Measurements from ENCODE around the gene EFNA1.
"Not testable (repeated sequence)": the region's sequence is repeated elsewhere in the genome, so short reads cannot be mapped to it uniquely, and the experiment has no call there.

EFNA1 gene

DNA sequence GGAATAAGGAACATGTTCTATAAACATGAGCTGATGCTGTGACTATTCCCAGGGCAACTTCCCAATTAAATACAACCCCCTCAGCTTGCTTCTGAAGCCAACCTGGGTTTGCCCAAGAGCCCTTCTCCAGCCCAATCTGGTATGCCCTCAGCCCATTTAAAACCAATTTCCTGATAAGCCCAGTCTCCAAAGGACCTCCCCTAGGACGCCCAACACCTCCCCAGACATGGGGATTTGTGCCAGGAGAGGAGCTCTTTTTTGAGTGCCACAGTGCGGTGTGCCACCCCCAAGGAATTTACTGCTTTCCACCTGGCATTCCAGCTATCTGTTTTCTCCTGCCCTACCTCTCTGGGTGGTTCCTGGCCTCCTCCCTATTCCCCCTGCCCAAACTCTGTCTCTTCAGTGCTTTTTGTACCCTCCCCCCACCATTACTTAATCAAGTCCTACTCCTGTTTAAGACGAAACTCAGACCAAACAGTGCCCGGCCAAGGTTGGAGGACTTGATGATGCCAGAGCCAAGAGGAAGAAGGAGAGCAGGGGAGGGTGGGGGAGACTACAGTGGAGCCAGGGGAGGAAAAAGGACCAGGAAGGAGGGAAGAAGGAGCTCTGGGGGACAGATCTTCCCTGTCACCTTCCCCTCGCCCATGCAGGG lies 11.4 kb upstream of the EFNA1 start:
- Histone ChIP-seq H2AFZ (ENCODE audit: low read length) (no peak overlapping the region), H3K27ac (ENCODE audit: low read length) (no peak overlapping the region), H3K36me3 (replicated peaks; ENCODE audit: insufficient read depth, low read length) (no peaks in the 10 kb centered on the region), H3K4me2 (ENCODE audit: low read depth, low read length) (no peak overlapping the region), H3K9me2 (replicated peaks; ENCODE audit: insufficient read depth, low read length) (no peaks in the 10 kb centered on the region), H3K4me1 (ENCODE audit: low read length) (peaks cover 14% of the 10 kb centered on the region), H3K9me3 (replicated peaks; ENCODE audit: insufficient read depth, low read length) (no peaks in the 10 kb centered on the region), H3F3A (ENCODE audit: insufficient read depth, low read length) (peaks cover 13% of the 10 kb centered on the region; the same call in 1 of the 2 replicates), H3K79me2 (ENCODE audit: low read length) (no peaks in the 10 kb centered on the region), H3K27me3 (replicated peaks; ENCODE audit: insufficient read depth, low read length) (peaks cover 49% of the 10 kb centered on the region), H3K4me3 (ENCODE audit: low read length) (no peak overlapping the region), H4K20me1 (ENCODE audit: insufficient read depth, low read length) (no peaks in the 10 kb centered on the region), H3K9ac (ENCODE audit: low read length) (no peak overlapping the region)
- DNase-seq = no peak
- TF ChIP-seq EZH2phosphoT487 (IDR thresholded peaks at IDR 0.05; ENCODE audit: low read length) (no peak), EZH2 (optimal IDR thresholded peaks at IDR 0.05; ENCODE audit: low read depth, low read length) (no peak), CTCF (IDR thresholded peaks at IDR 0.05; ENCODE audit: low read length) (no peak)

DNA sequence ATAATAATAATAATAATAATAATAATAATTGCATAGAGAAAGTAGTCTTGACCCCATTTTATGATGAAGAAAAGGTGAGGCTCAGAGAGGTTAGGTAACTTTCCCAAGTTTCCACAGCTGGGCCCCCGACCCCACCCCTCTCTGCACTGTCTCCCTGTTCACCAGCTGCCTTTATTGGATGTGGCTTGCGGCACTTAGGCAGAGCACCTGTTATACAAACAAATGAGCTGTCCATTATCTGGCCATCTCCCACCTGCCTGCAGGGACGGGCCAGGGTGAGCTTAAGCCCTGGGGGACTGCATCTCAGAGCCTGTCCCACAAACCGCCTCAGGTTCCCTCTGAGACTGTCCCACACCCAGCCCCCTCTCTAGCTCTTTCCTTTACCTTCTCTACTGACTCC lies 10.1 kb upstream of the EFNA1 start:
- H3K9ac ChIP-seq (ENCODE audit: low read length) = no peak overlapping the region
- no peaks in the 10 kb centered on the region for H3K36me3 ChIP-seq (replicated peaks; ENCODE audit: insufficient read depth, low read length)
- DNase-seq = no peak
- TF ChIP-seq CTCF (IDR thresholded peaks at IDR 0.05; ENCODE audit: low read length) (no peak), EZH2 (optimal IDR thresholded peaks at IDR 0.05; ENCODE audit: low read depth, low read length) (no peak), EZH2phosphoT487 (IDR thresholded peaks at IDR 0.05; ENCODE audit: low read length) (no peak)
- peak overlapping the region; percentile 53 for H3K4me2 ChIP-seq (ENCODE audit: low read depth, low read length)
- H3K4me3 ChIP-seq (ENCODE audit: low read length) = no peak overlapping the region; the same call in 1 of the 2 replicates
- no peaks in the 10 kb centered on the region for H4K20me1 ChIP-seq (ENCODE audit: insufficient read depth, low read length)
- H2AFZ ChIP-seq (ENCODE audit: low read length) = no peak overlapping the region
- no peak overlapping the region for H3K27ac ChIP-seq (ENCODE audit: low read length)
- H3F3A ChIP-seq (ENCODE audit: insufficient read depth, low read length) = peaks cover 13% of the 10 kb centered on the region; the same call in 1 of the 2 replicates
- no peaks in the 10 kb centered on the region for H3K79me2 ChIP-seq (ENCODE audit: low read length)
- H3K9me3 ChIP-seq (replicated peaks; ENCODE audit: insufficient read depth, low read length) = no peaks in the 10 kb centered on the region
- no peaks in the 10 kb centered on the region for H3K9me2 ChIP-seq (replicated peaks; ENCODE audit: insufficient read depth, low read length)
- peaks cover 14% of the 10 kb centered on the region for H3K4me1 ChIP-seq (ENCODE audit: low read length)
- peaks cover 63% of the 10 kb centered on the region for H3K27me3 ChIP-seq (replicated peaks; ENCODE audit: insufficient read depth, low read length)

DNA sequence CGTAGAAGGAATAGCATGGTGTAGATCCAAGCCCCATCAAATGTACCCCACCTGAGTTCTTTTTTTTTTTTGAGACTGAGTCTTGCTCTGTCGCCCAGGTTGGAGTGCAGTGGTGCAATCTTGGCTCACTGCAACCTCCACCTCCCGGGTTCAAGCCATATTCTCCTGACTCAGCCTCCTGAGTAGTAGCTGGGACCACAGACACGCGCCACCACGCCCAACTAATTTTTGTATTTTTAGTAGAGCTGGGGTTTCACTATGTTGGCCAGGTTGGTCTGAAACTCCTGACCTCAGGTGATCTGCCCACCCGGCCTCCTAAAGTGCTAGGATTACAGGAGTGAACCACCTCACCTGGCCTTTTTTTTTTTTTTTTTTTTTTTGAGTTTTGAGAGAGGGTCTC lies 9.6 kb upstream of the EFNA1 start:
- H3K27ac ChIP-seq (ENCODE audit: low read length); H4K20me1 ChIP-seq (ENCODE audit: insufficient read depth, low read length); H2AFZ ChIP-seq (ENCODE audit: low read length); H3K36me3 ChIP-seq (replicated peaks; ENCODE audit: insufficient read depth, low read length); H3K9ac ChIP-seq (ENCODE audit: low read length); H3K9me3 ChIP-seq (replicated peaks; ENCODE audit: insufficient read depth, low read length); H3K79me2 ChIP-seq (ENCODE audit: low read length); H3K4me3 ChIP-seq (ENCODE audit: low read length); H3K9me2 ChIP-seq (replicated peaks; ENCODE audit: insufficient read depth, low read length): not testable (repeated sequence)
- Histone ChIP-seq H3K4me2 (ENCODE audit: low read depth, low read length) (peak overlapping the region; percentile 53), H3K27me3 (replicated peaks; ENCODE audit: insufficient read depth, low read length) (peaks cover 68% of the 10 kb centered on the region), H3K4me1 (ENCODE audit: low read length) (peaks cover 14% of the 10 kb centered on the region), H3F3A (ENCODE audit: insufficient read depth, low read length) (peaks cover 13% of the 10 kb centered on the region; the same call in 1 of the 2 replicates)
- DNase-seq = peak; percentile 42

GRCh38 chr1:155120253-155120652 lies 7.4 kb upstream of the EFNA1 start:
- Histone ChIP-seq H3K79me2 (ENCODE audit: low read length) (no peaks in the 10 kb centered on the region), H3K4me2 (ENCODE audit: low read depth, low read length) (no peak overlapping the region), H3K9me3 (replicated peaks; ENCODE audit: insufficient read depth, low read length) (no peaks in the 10 kb centered on the region), H3K4me3 (ENCODE audit: low read length) (no peak overlapping the region), H3F3A (ENCODE audit: insufficient read depth, low read length) (peaks cover 13% of the 10 kb centered on the region; the same call in 1 of the 2 replicates), H2AFZ (ENCODE audit: low read length) (no peak overlapping the region), H3K4me1 (ENCODE audit: low read length) (peaks cover 14% of the 10 kb centered on the region), H3K9me2 (replicated peaks; ENCODE audit: insufficient read depth, low read length) (no peaks in the 10 kb centered on the region), H4K20me1 (ENCODE audit: insufficient read depth, low read length) (no peaks in the 10 kb centered on the region), H3K27me3 (replicated peaks; ENCODE audit: insufficient read depth, low read length) (peaks cover 85% of the 10 kb centered on the region), H3K36me3 (replicated peaks; ENCODE audit: insufficient read depth, low read length) (no peaks in the 10 kb centered on the region), H3K9ac (ENCODE audit: low read length) (no peak overlapping the region), H3K27ac (ENCODE audit: low read length) (no peak overlapping the region)
- DNase-seq = no peak
- TF ChIP-seq EZH2 (optimal IDR thresholded peaks at IDR 0.05; ENCODE audit: low read depth, low read length) = no peak
- no peak for TF ChIP-seq CTCF (IDR thresholded peaks at IDR 0.05; ENCODE audit: low read length)
- TF ChIP-seq EZH2phosphoT487 (IDR thresholded peaks at IDR 0.05; ENCODE audit: low read length) = no peak
